Right lung (tissue), 5 donors: ENCODE data around the gene MMP14. TPM values are rescaled to one million over a fixed set of nuclear protein-coding genes. Genes with fewer than 3 reads are reported as not detected.

Experiments
- polyA plus RNA-seq, 5 donors: library from polyadenylated mRNA; unstranded; fragments of 120-200 nt; gene quantifications; one replicate each; pipeline versions ENCODE4 v1.2.1 to v1.2.3, GENCODE V29; 2013; ENCODE audit warnings: inconsistent platforms in 1 of 5, low replicate concordance in 1 of 5; ENCODE audit not compliant: insufficient read length in 5 of 5, insufficient read depth in 1 of 5

Gene MMP14
- polyA plus RNA-seq, 5 donors, result 165 to 216 (median 186) TPM

Other genes starting within 250 kb of the MMP14 start
- gene DAD1, start 247.4 kb upstream of the MMP14 start, polyA plus RNA-seq, result 100 to 1,000 TPM; 194 to 240 (median 203) TPM
- gene ABHD4, start 238.3 kb upstream of the MMP14 start, polyA plus RNA-seq, result 10 to 100 TPM; 33.1 to 46.7 (median 37.9) TPM
- gene OR6J1, start 192.2 kb upstream of the MMP14 start, polyA plus RNA-seq, result under 1 TPM; 0.18 to 0.39 (median 0.30) TPM
- 100 to 1,000 TPM; 142 to 161 (median 150) TPM for gene OXA1L, start 69.9 kb upstream of the MMP14 start, polyA plus RNA-seq
- 10 to 100 TPM in 1 of 5 donors, 1 to 10 TPM in 4; 8.8 to 11.2 (median 9.5) TPM for gene SLC7A7, start 21.1 kb upstream of the MMP14 start, polyA plus RNA-seq
- gene MRPL52, start 6.7 kb upstream of the MMP14 start, polyA plus RNA-seq, result 10 to 100 TPM; 66.9 to 98.7 (median 69.6) TPM
- gene LRP10, start 35.2 kb downstream of the MMP14 start, polyA plus RNA-seq, result 10 to 100 TPM; 43.1 to 64.5 (median 51.0) TPM
- gene REM2, start 46.6 kb downstream of the MMP14 start, polyA plus RNA-seq, result under 1 TPM; 0.58 to 0.99 (median 0.81) TPM
- 100 to 1,000 TPM in 4 of 5 donors, 10 to 100 TPM in 1; 95.6 to 128 (median 105) TPM for gene RBM23, start 82.6 kb downstream of the MMP14 start, polyA plus RNA-seq
- gene PRMT5, start 92.8 kb downstream of the MMP14 start, polyA plus RNA-seq, result 100 to 1,000 TPM; 115 to 129 (median 123) TPM
- 10 to 100 TPM; 50.8 to 86.9 (median 80.5) TPM for gene HAUS4, start 120.5 kb downstream of the MMP14 start, polyA plus RNA-seq
- gene AJUBA, start 146.0 kb downstream of the MMP14 start, polyA plus RNA-seq, result 10 to 100 TPM; 31.3 to 50.3 (median 40.6) TPM
- gene C14orf93, start 173.6 kb downstream of the MMP14 start, polyA plus RNA-seq, result 10 to 100 TPM; 20.6 to 23.2 (median 21.5) TPM
- 100 to 1,000 TPM; 155 to 205 (median 174) TPM for gene PSMB5, start 198.3 kb downstream of the MMP14 start, polyA plus RNA-seq
- not detected for gene PSMB11, start 205.6 kb downstream of the MMP14 start, polyA plus RNA-seq
- 10 to 100 TPM in 4 of 5 donors, 1 to 10 TPM in 1; 9.7 to 13.7 (median 12.2) TPM for gene CDH24, start 220.9 kb downstream of the MMP14 start, polyA plus RNA-seq